A549 (cell line): ENCODE data around the gene FGF14.

Experiments
- FOSB ChIP-seq: fragments of 250-450 bp; sonication (Bioruptor Pico); IDR thresholded peaks from 2 replicates; pipeline ENCODE4 v1.5.0; 2020; ENCODE audit warnings: mild to moderate bottlenecking, moderate library complexity
- HDAC2 ChIP-seq: fragments of 200-600 bp; sonication (generic); IDR thresholded peaks from 2 replicates; pipeline ENCODE4 v1.6.1; 2016
- JUN ChIP-seq, 2 experiments: fragments of >200 bp; sonication (Bioruptor Twin); formaldehyde crosslinking; IDR thresholded peaks; 2 replicates in 1 of 2; 3 replicates in 1 of 2; pipeline ENCODE4 v1.6.1; 2016 to 2017
- POLR2A ChIP-seq: IDR thresholded peaks from 2 replicates; pipeline ENCODE4 v1.6.1; 2012; ENCODE audit warnings: mild to moderate bottlenecking, low read length
- RAD21 ChIP-seq, 2 experiments: fragments of >200 bp in 1 of 2; sonication (Bioruptor Twin) in 1 of 2; formaldehyde crosslinking in 1 of 2; IDR thresholded peaks in 1 of 2; conservative IDR thresholded peaks in 1 of 2; 2 replicates in 1 of 2; 3 replicates in 1 of 2; pipeline ENCODE4 v1.6.1; 2012 to 2018; ENCODE audit warnings: inconsistent platforms in 1 of 2
- ZNF302 ChIP-seq: fragments of 250-450 bp; sonication (Bioruptor Pico); IDR thresholded peaks from 2 replicates; pipeline ENCODE4 v1.9.0; 2021; ENCODE audit warnings: inconsistent platforms, mild to moderate bottlenecking, moderate library complexity
- TF ChIP-seq, protein P1 (sequence below): IDR thresholded peaks from 2 replicates; pipeline ENCODE4 v1.6.1; 2012
- TF ChIP-seq, protein P2 (sequence below): fragments of 150-350 bp; IDR thresholded peaks from 2 replicates; pipeline ENCODE4 v1.6.1; 2014; ENCODE audit warnings: low read depth, mild to moderate bottlenecking, low read length
- TF ChIP-seq, protein P3 (sequence below): fragments of >200 bp; sonication (Bioruptor Twin); formaldehyde crosslinking; IDR thresholded peaks from 3 replicates; pipeline ENCODE4 v1.5.1; 2016
- TF ChIP-seq, protein P4 (sequence below): fragments of 200-600 bp; sonication (generic); IDR thresholded peaks from 2 replicates; pipeline ENCODE4 v1.6.1; 2016; ENCODE audit warnings: antibody characterized with exemption, mild to moderate bottlenecking, moderate library complexity

DNA sequence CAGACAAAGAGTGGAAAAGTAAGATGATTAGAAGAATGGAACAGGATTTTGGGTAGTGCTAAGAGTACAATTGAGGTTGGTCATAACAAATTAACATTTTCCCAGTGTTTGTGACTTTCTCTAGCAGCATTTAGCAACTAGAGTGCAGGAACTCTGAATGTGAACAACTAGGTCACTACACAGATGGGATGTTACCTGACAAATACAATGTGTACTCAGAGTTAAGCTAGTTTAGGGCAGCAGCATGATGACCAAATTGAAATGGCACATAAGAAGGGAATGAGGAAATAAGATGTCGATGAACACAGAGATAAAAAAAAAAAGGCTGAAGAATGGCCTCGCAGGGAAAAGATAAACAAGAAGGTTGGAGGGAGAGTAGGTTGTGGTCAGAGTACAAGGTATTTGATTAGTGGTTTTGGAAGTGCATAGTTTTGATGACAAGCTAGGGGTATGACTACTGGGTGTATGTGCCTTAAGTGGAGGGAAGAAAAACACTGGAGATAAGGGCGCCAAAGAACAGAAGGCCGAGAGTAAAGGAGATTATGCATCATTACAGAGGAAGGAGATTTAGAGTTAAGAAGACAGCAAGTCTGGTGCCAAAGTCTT lies 381.1 kb downstream of the FGF14 start:
- TF ChIP-seq, protein P1, sequence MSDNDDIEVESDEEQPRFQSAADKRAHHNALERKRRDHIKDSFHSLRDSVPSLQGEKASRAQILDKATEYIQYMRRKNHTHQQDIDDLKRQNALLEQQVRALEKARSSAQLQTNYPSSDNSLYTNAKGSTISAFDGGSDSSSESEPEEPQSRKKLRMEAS, result no peak
- TF ChIP-seq HDAC2 (no peak), POLR2A (no peak), JUN (IDR thresholded peaks at IDR 0.05) (no peak), FOSB (CRISPR knock-in tag) (no peak), RAD21 (conservative IDR thresholded peaks at IDR 0.05 in 1 of 2, IDR thresholded peaks at IDR 0.05 in 1 of 2) (no peak), ZNF302 (CRISPR knock-in tag) (no peak)
- TF ChIP-seq, protein P2, sequence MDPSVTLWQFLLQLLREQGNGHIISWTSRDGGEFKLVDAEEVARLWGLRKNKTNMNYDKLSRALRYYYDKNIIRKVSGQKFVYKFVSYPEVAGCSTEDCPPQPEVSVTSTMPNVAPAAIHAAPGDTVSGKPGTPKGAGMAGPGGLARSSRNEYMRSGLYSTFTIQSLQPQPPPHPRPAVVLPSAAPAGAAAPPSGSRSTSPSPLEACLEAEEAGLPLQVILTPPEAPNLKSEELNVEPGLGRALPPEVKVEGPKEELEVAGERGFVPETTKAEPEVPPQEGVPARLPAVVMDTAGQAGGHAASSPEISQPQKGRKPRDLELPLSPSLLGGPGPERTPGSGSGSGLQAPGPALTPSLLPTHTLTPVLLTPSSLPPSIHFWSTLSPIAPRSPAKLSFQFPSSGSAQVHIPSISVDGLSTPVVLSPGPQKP, result no peak
- TF ChIP-seq, protein P3, sequence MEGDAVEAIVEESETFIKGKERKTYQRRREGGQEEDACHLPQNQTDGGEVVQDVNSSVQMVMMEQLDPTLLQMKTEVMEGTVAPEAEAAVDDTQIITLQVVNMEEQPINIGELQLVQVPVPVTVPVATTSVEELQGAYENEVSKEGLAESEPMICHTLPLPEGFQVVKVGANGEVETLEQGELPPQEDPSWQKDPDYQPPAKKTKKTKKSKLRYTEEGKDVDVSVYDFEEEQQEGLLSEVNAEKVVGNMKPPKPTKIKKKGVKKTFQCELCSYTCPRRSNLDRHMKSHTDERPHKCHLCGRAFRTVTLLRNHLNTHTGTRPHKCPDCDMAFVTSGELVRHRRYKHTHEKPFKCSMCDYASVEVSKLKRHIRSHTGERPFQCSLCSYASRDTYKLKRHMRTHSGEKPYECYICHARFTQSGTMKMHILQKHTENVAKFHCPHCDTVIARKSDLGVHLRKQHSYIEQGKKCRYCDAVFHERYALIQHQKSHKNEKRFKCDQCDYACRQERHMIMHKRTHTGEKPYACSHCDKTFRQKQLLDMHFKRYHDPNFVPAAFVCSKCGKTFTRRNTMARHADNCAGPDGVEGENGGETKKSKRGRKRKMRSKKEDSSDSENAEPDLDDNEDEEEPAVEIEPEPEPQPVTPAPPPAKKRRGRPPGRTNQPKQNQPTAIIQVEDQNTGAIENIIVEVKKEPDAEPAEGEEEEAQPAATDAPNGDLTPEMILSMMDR, result no peak
- TF ChIP-seq, protein P4, sequence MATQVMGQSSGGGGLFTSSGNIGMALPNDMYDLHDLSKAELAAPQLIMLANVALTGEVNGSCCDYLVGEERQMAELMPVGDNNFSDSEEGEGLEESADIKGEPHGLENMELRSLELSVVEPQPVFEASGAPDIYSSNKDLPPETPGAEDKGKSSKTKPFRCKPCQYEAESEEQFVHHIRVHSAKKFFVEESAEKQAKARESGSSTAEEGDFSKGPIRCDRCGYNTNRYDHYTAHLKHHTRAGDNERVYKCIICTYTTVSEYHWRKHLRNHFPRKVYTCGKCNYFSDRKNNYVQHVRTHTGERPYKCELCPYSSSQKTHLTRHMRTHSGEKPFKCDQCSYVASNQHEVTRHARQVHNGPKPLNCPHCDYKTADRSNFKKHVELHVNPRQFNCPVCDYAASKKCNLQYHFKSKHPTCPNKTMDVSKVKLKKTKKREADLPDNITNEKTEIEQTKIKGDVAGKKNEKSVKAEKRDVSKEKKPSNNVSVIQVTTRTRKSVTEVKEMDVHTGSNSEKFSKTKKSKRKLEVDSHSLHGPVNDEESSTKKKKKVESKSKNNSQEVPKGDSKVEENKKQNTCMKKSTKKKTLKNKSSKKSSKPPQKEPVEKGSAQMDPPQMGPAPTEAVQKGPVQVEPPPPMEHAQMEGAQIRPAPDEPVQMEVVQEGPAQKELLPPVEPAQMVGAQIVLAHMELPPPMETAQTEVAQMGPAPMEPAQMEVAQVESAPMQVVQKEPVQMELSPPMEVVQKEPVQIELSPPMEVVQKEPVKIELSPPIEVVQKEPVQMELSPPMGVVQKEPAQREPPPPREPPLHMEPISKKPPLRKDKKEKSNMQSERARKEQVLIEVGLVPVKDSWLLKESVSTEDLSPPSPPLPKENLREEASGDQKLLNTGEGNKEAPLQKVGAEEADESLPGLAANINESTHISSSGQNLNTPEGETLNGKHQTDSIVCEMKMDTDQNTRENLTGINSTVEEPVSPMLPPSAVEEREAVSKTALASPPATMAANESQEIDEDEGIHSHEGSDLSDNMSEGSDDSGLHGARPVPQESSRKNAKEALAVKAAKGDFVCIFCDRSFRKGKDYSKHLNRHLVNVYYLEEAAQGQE, result no peak
